SU-DHL-6 (cell line): ENCODE data around the gene NFKBIL1.

Experiments
- H2AFZ ChIP-seq: fragments of 200-600 bp; sonication (generic); 2 replicates; pipeline ENCODE4 v1.6.1; 2014; ENCODE audit warnings: low read depth, mild to moderate bottlenecking, moderate library complexity, mixed read lengths, antibody characterized with exemption, low read length; ENCODE audit not compliant: severe bottlenecking
- H3F3A ChIP-seq: fragments of 200-600 bp; shearing (Covaris generic); 2 replicates; pipeline ENCODE4 v1.6.0; 2016; ENCODE audit warnings: antibody characterized with exemption, mild to moderate bottlenecking; ENCODE audit not compliant: insufficient read depth
- H3K27ac ChIP-seq: fragments of 200-600 bp; sonication (generic); 2 replicates; pipeline ENCODE4 v1.5.1; 2016; ENCODE audit warnings: low read depth, mild to moderate bottlenecking, low read length, moderate library complexity, mixed read lengths
- H3K27me3 ChIP-seq: fragments of 200-600 bp; sonication (generic), shearing (Covaris generic); 2 replicates; pipeline ENCODE4 v1.6.0; 2014; ENCODE audit warnings: mild to moderate bottlenecking, low read length
- H3K36me3 ChIP-seq: fragments of 200-600 bp; sonication (generic); 2 replicates; pipeline ENCODE4 v1.6.1; 2014; ENCODE audit warnings: mild to moderate bottlenecking, low read length, mixed read lengths
- H3K4me2 ChIP-seq: fragments of 300-600, 200-600 bp; shearing (Covaris generic), sonication (generic); 2 replicates; pipeline ENCODE4 v1.6.0; 2014; ENCODE audit warnings: low read length, low read depth, mild to moderate bottlenecking; ENCODE audit not compliant: poor library complexity, severe bottlenecking
- H3K4me3 ChIP-seq: fragments of 200-600 bp; sonication (generic); 2 replicates; pipeline ENCODE4 v1.5.1; 2014; ENCODE audit warnings: antibody characterized with exemption, low read length, mild to moderate bottlenecking, mixed read lengths; ENCODE audit not compliant: insufficient read depth, poor library complexity, severe bottlenecking
- H3K79me2 ChIP-seq: fragments of 200-600 bp; sonication (generic); 2 replicates; pipeline ENCODE4 v1.6.1; 2014; ENCODE audit warnings: mild to moderate bottlenecking, low read length, moderate library complexity; ENCODE audit not compliant: insufficient read depth
- H3K9ac ChIP-seq: fragments of 200-600 bp; sonication (generic); 2 replicates; pipeline ENCODE4 v1.7.0; 2014; ENCODE audit warnings: mild to moderate bottlenecking, low read length
- H3K9me2 ChIP-seq: fragments of 200-600 bp; sonication (generic); replicated peaks from 2 replicates; pipeline ENCODE4 v1.6.1; 2014; ENCODE audit warnings: low read length; ENCODE audit not compliant: insufficient read depth
- H3K9me3 ChIP-seq: fragments of 200-600 bp; sonication (generic); 2 replicates; pipeline ENCODE4 v1.6.1; 2014; ENCODE audit warnings: low read length, mixed read lengths; ENCODE audit not compliant: insufficient read depth
- H4K20me1 ChIP-seq: fragments of 200-600 bp; sonication (generic); 2 replicates; pipeline ENCODE4 v1.6.1; 2014; ENCODE audit warnings: low read depth, mild to moderate bottlenecking, antibody characterized with exemption, low read length, moderate library complexity, mixed read lengths
- EZH2phosphoT487 ChIP-seq: fragments of 200-600 bp; sonication (generic), shearing (Covaris generic); conservative IDR thresholded peaks from 2 replicates; pipeline ENCODE4 v1.6.1; 2018; ENCODE audit warnings: mild to moderate bottlenecking, antibody characterized with exemption, low read length, moderate library complexity, mixed read lengths
- TF ChIP-seq, protein P1 (sequence below): fragments of 200-600 bp; sonication (generic); IDR thresholded peaks from one replicate; pipeline ENCODE4 v1.5.1; 2017; ENCODE audit warnings: antibody characterized with exemption, mild to moderate bottlenecking, low read length, moderate library complexity; ENCODE audit not compliant: insufficient read depth, poor library complexity, severe bottlenecking

The NFKBIL1 gene

GRCh38 chr6:31532644-31533454 is 14.6 kb upstream of the NFKBIL1 start:
- H3K79me2 ChIP-seq: peaks cover 39% of the 10 kb centered on the region

GRCh38 chr6:31533455-31533841 is 14.0 kb upstream of the NFKBIL1 start:
- Histone ChIP-seq H3K79me2 (peaks cover 45% of the 10 kb centered on the region), H3K9me2 (no peaks in the 10 kb centered on the region), H3K36me3 (peaks cover 71% of the 10 kb centered on the region), H3K4me2 (no peak overlapping the region), H3K4me3 (no peak overlapping the region), H3K9ac (no peak overlapping the region), H3K27ac (no peak overlapping the region), H2AFZ (no peak overlapping the region), H3K27me3 (no peaks in the 10 kb centered on the region), H4K20me1 (peaks cover 60% of the 10 kb centered on the region), H3K9me3 (no peaks in the 10 kb centered on the region), H3F3A (peaks cover 58% of the 10 kb centered on the region)
- TF ChIP-seq, protein P1, sequence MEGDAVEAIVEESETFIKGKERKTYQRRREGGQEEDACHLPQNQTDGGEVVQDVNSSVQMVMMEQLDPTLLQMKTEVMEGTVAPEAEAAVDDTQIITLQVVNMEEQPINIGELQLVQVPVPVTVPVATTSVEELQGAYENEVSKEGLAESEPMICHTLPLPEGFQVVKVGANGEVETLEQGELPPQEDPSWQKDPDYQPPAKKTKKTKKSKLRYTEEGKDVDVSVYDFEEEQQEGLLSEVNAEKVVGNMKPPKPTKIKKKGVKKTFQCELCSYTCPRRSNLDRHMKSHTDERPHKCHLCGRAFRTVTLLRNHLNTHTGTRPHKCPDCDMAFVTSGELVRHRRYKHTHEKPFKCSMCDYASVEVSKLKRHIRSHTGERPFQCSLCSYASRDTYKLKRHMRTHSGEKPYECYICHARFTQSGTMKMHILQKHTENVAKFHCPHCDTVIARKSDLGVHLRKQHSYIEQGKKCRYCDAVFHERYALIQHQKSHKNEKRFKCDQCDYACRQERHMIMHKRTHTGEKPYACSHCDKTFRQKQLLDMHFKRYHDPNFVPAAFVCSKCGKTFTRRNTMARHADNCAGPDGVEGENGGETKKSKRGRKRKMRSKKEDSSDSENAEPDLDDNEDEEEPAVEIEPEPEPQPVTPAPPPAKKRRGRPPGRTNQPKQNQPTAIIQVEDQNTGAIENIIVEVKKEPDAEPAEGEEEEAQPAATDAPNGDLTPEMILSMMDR: no peak
- TF ChIP-seq EZH2phosphoT487: no peak

More at GRCh38 chr6:31532644-31533454, 14.6 kb upstream of the NFKBIL1 start:
- Histone ChIP-seq H3K9ac (no peak overlapping the region), H3K4me3 (no peak overlapping the region), H2AFZ (no peak overlapping the region), H3K27ac (no peak overlapping the region), H3K36me3 (peaks cover 66% of the 10 kb centered on the region), H4K20me1 (peaks cover 58% of the 10 kb centered on the region), H3K27me3 (no peaks in the 10 kb centered on the region), H3K9me3 (no peaks in the 10 kb centered on the region), H3K4me2 (no peak overlapping the region), H3F3A (peaks cover 57% of the 10 kb centered on the region), H3K9me2 (no peaks in the 10 kb centered on the region)
- TF ChIP-seq, protein P1: no peak
- TF ChIP-seq EZH2phosphoT487: no peak

DNA sequence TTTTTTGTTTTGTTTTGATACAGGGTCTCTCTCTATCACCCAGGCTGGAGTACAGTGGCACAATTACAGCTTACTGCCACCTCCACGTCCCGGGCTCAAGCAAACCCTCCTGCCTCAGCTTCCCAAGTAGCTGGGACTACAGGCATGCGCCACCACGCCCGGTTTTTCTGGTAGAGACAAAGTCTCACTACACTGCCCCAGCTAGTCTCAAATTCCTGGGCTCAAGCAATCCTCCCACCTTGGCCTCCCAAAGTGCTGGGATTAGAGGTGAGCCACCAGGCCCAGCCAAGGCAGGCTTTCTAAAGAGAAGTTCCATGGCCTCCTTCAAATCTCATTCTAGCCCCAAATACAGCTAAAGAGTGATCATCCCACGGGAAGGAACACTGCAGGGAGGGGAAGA is 13.4 kb upstream of the NFKBIL1 start:
- Histone ChIP-seq H2AFZ (no peak overlapping the region), H3K79me2 (peaks cover 51% of the 10 kb centered on the region)

More for the DNA sequence above, 13.4 kb upstream of the NFKBIL1 start:
- Histone ChIP-seq H3K4me2 (no peak overlapping the region), H3K9me2 (no peaks in the 10 kb centered on the region), H4K20me1 (peaks cover 66% of the 10 kb centered on the region), H3K9me3 (no peaks in the 10 kb centered on the region), H3F3A (peaks cover 59% of the 10 kb centered on the region), H3K27me3 (no peaks in the 10 kb centered on the region), H3K9ac (no peak overlapping the region), H3K27ac (no peak overlapping the region), H3K4me3 (no peak overlapping the region), H3K36me3 (peaks cover 77% of the 10 kb centered on the region)
- TF ChIP-seq EZH2phosphoT487: no peak
- TF ChIP-seq, protein P1: no peak
